B cell (primary cell): ENCODE data around the gene RBM20. TPM values are rescaled to one million over a fixed set of nuclear protein-coding genes. Genes with fewer than 3 reads are reported as not detected.
"Not testable (repeated sequence)": the region's sequence is repeated elsewhere in the genome, so short reads cannot be mapped to it uniquely, and the experiment has no call there.

Experiments used
- ATAC-seq: fragments of 200-7000 bp; cut with Tn5 transposase; one replicate; pipeline ENCODE4 v1.10.0; 2021; ENCODE audit warnings: low read depth, mild to moderate bottlenecking, moderate number of reproducible peaks, moderate library complexity
- CTCF ChIA-PET: fragments of 350-600 bp; sonication (Branson Sonifier 250); formaldehyde crosslinking; loops from one replicate; lab custom pipeline; 2021; ENCODE audit warnings: antibody characterized with exemption, inconsistent platforms; lab: Charles Lee
- POLR2A ChIA-PET: fragments of 350-600 bp; sonication (Branson Sonifier 250); formaldehyde crosslinking; loops from one replicate; lab custom pipeline; 2021; ENCODE audit warnings: antibody characterized with exemption; lab: Charles Lee
- DNase-seq: peaks from one replicate; pipeline ENCODE4 v3.0.0; 2013
- H2AFZ ChIP-seq: 2 replicates; pipeline ENCODE4 v1.6.1; 2012; ENCODE audit warnings: mild to moderate bottlenecking, low read depth, low read length; ENCODE audit not compliant: insufficient read depth, poor library complexity, severe bottlenecking
- H3K27ac ChIP-seq, 2 donors: 1 replicate in 1 of 2; 2 replicates in 1 of 2; pipeline ENCODE4 v1.5.1; 2012 to 2013; ENCODE audit warnings: low read length in 2 of 2, mild to moderate bottlenecking in 2 of 2, moderate library complexity in 1 of 2
- H3K27me3 ChIP-seq, 4 experiments: fragments of 200-600 bp in 1 of 4; sonication (generic) in 1 of 4; replicated peaks in 1 of 4; 1 replicate in 2 of 4; 2 replicates in 2 of 4; pipeline versions ENCODE4 v1.6.1 to v1.7.0; 2013 to 2016; ENCODE audit warnings: low read length in 3 of 4, mild to moderate bottlenecking in 2 of 4, mixed read lengths in 1 of 4, moderate library complexity in 1 of 4; ENCODE audit not compliant: insufficient read depth in 4 of 4, control insufficient read depth in 3 of 4; ENCODE audit errors: control extremely low read depth in 1 of 4
- H3K36me3 ChIP-seq, 2 experiments: replicated peaks in 1 of 2; 1 replicate in 1 of 2; 2 replicates in 1 of 2; pipeline versions ENCODE4 v1.6.1 to v1.7.1; 2013; ENCODE audit warnings: low read length in 1 of 2; ENCODE audit not compliant: insufficient read depth in 2 of 2, control insufficient read depth in 1 of 2; ENCODE audit errors: control extremely low read depth in 1 of 2, extremely low read depth in 1 of 2
- H3K4me1 ChIP-seq, 2 donors: fragments of 200-600 bp in 1 of 2; sonication (generic) in 1 of 2; 1 replicate in 1 of 2; 2 replicates in 1 of 2; pipeline versions ENCODE4 v1.5.1 to v1.6.1; 2013 to 2017; ENCODE audit warnings: low read length in 2 of 2; ENCODE audit not compliant: control insufficient read depth in 2 of 2, insufficient read depth in 2 of 2
- H3K4me2 ChIP-seq: replicated peaks from 2 replicates; pipeline ENCODE3; 2012; ENCODE audit warnings: mild to moderate bottlenecking, low read depth, low read length; ENCODE audit not compliant: poor library complexity, severe bottlenecking
- H3K4me3 ChIP-seq, 5 experiments: fragments of 200-600 bp in 1 of 5; sonication (generic) in 1 of 5; 1 replicate in 3 of 5; 2 replicates in 2 of 5; pipeline versions ENCODE4 v1.5.1 to v1.7.0; 2011 to 2016; ENCODE audit warnings: low read length in 4 of 5, mild to moderate bottlenecking in 4 of 5, low read depth in 2 of 5, control low read depth in 1 of 5, moderate library complexity in 1 of 5; ENCODE audit not compliant: insufficient read depth in 1 of 5; ENCODE audit errors: control extremely low read depth in 1 of 5, extremely low read depth in 1 of 5
- H3K79me2 ChIP-seq: fragments of 200-600 bp; sonication (generic); one replicate; pipeline ENCODE4 v1.6.0; 2016; ENCODE audit warnings: low read length; ENCODE audit not compliant: control insufficient read depth, insufficient read depth
- H3K9ac ChIP-seq: fragments of 200-600 bp; sonication (generic); 2 replicates; pipeline ENCODE4 v1.6.1; 2017; ENCODE audit warnings: mild to moderate bottlenecking, low read length, moderate library complexity
- H3K9me3 ChIP-seq, 3 donors: one replicate each; pipeline versions ENCODE4 v1.6.1 to v1.7.1; 2013; ENCODE audit warnings: low read length in 2 of 3; ENCODE audit not compliant: control insufficient read depth in 2 of 3, insufficient read depth in 1 of 3; ENCODE audit errors: control extremely low read depth in 1 of 3
- H4K20me1 ChIP-seq: 2 replicates; pipeline ENCODE4 v1.6.0; 2012; ENCODE audit warnings: mild to moderate bottlenecking, low read length; ENCODE audit not compliant: insufficient read depth, control insufficient read depth, poor library complexity, severe bottlenecking
- H3K27ac Mint-ChIP-seq: one replicate; pipeline ENCODE4 v1.8.0; 2021; ENCODE audit warnings: mixed read lengths
- H3K27me3 Mint-ChIP-seq: one replicate; pipeline ENCODE4 v1.8.0; 2021; ENCODE audit warnings: mixed read lengths
- H3K4me1 Mint-ChIP-seq: one replicate; pipeline ENCODE4 v1.8.0; 2021; ENCODE audit warnings: mixed read lengths
- H3K4me3 Mint-ChIP-seq: one replicate; pipeline ENCODE4 v1.8.0; 2021; ENCODE audit warnings: mixed read lengths
- H3K9me3 Mint-ChIP-seq: one replicate; pipeline ENCODE4 v1.8.0; 2022; ENCODE audit warnings: mixed read lengths; ENCODE audit not compliant: insufficient read depth
- EZH2 ChIP-seq: IDR thresholded peaks from 2 replicates; pipeline ENCODE4 v1.6.1; 2012; ENCODE audit warnings: borderline replicate concordance, low read depth, mild to moderate bottlenecking, moderate library complexity, low read length; ENCODE audit not compliant: insufficient read depth, poor library complexity, severe bottlenecking
- WGBS: methylation state at CpG from one replicate; pipeline ENCODE4 v1.1.5; 2013; ENCODE audit warnings: missing lambda C conversion rate; ENCODE audit not compliant: insufficient coverage; 5-methylcytosine and 5-hydroxymethylcytosine counted together
- intact Hi-C: fragments of 100-400 bp; cut with micrococcal nuclease; formaldehyde crosslinking; loops from one replicate; pipeline ENCODE4 v1.10.0; 2022
- polyA plus RNA-seq: library from polyadenylated mRNA; depleted of rRNA; stranded (reverse); fragments of >200 nt; gene quantifications from 2 replicates; pipeline ENCODE4 v1.2.3, GENCODE V29; 2012
- total RNA-seq, 2 donors: library from RNA; stranded (reverse); fragments of 120-200 nt in 1 of 2; gene quantifications; 1 replicate in 1 of 2; 2 replicates in 1 of 2; pipeline versions ENCODE4 v1.2.3 to v1.2.4, GENCODE V29; 2013 to 2022
- TF ChIP-seq, protein P1 (sequence below): fragments of 200-600 bp; IDR thresholded peaks from one replicate; pipeline ENCODE4 v1.8.0; 2022; ENCODE audit warnings: antibody characterized with exemption, mild to moderate bottlenecking

RBM20 gene
- total and polyA plus RNA-seq, 2 donors (not counting 1 experiment from before 2014, with no cell fraction given): not detected

DNA sequence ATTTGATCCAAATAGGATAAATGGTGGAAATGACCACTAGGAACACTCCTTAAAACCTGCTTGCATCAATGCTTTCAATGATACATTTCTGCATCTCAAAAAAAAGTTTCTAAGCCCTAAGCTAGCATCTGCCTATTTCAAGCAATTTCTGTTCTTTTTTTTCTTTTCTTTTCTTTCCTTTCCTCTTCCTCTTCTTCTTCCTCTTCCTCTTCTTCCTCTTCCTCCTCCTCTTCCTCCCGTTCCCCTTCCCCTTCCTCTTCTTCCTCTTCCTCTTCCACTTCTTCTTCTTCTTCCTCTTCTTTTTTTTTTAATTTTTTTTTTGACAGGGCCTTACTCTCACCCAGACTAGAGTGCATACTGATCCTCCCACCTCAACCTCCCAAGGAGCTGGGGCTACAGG lies 15.4 kb downstream of the RBM20 start:
- POLR2A ChIA-PET: no interaction called here
- intact Hi-C loops: no loop called here
- WGBS: 29% methylated on average over 1 of the region's 1 CpG
- ATAC-seq: no peak
- no peaks in the 10 kb centered on the region for H3K9me3 Mint-ChIP-seq
- no peak overlapping the region for H3K4me3 ChIP-seq
- no peak overlapping the region for H3K27ac ChIP-seq
- no peak overlapping the region for H3K9ac ChIP-seq
- H3K36me3 ChIP-seq: no peaks in the 10 kb centered on the region
- no peak overlapping the region for H3K27ac Mint-ChIP-seq
- H3K4me3 Mint-ChIP-seq: no peak overlapping the region
- no peaks in the 10 kb centered on the region for H3K9me3 ChIP-seq
- H2AFZ ChIP-seq: no peak overlapping the region
- no peaks in the 10 kb centered on the region for H4K20me1 ChIP-seq
- no peak for TF ChIP-seq EZH2
- TF ChIP-seq, protein P1, sequence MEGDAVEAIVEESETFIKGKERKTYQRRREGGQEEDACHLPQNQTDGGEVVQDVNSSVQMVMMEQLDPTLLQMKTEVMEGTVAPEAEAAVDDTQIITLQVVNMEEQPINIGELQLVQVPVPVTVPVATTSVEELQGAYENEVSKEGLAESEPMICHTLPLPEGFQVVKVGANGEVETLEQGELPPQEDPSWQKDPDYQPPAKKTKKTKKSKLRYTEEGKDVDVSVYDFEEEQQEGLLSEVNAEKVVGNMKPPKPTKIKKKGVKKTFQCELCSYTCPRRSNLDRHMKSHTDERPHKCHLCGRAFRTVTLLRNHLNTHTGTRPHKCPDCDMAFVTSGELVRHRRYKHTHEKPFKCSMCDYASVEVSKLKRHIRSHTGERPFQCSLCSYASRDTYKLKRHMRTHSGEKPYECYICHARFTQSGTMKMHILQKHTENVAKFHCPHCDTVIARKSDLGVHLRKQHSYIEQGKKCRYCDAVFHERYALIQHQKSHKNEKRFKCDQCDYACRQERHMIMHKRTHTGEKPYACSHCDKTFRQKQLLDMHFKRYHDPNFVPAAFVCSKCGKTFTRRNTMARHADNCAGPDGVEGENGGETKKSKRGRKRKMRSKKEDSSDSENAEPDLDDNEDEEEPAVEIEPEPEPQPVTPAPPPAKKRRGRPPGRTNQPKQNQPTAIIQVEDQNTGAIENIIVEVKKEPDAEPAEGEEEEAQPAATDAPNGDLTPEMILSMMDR: no peak
- CTCF ChIA-PET: interaction anchor here (1.1 kb wide), 1 partner anchor 24 kb away, joined by 3 read pairs; no protein-coding TSS in a partner anchor
- peaks cover 18% of the 10 kb centered on the region for H3K27me3 Mint-ChIP-seq
- H3K79me2 ChIP-seq: no peaks in the 10 kb centered on the region
- peaks cover 0 to 3% (median 1%) of the 10 kb centered on the region in 4 experiments for H3K27me3 ChIP-seq
- no peak for DNase-seq
- H3K4me1 ChIP-seq: no peaks in the 10 kb centered on the region
- no peak overlapping the region for H3K4me2 ChIP-seq
- peaks cover 3% of the 10 kb centered on the region for H3K4me1 Mint-ChIP-seq

DNA sequence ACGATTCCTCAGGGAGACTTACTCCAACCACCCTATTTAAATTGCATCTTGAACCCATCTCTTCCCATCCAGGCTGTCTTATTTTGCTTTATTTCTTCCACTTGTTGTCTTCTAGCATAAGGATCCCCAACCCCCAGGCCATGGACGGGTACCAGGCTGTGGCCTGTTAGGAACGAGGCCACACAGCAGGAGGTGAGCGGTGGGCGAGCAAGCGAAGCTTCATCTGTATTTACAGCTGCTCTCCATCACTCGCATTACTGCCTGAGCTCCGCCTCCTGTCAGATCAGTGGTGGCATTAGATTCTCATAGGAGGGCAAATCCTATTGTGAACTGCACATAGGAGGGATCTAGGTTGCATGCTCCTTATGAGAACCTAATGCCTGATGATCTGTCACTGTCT lies 16.2 kb downstream of the RBM20 start:
- POLR2A ChIA-PET, H3K27ac Mint-ChIP-seq, ATAC-seq, H3K27me3 ChIP-seq, H4K20me1 ChIP-seq, intact Hi-C loops, DNase-seq, H3K36me3 ChIP-seq, H3K4me3 ChIP-seq, H3K4me1 Mint-ChIP-seq, H2AFZ ChIP-seq, H3K4me2 ChIP-seq, H3K27ac ChIP-seq, H3K79me2 ChIP-seq, H3K4me3 Mint-ChIP-seq, H3K9ac ChIP-seq, H3K9me3 ChIP-seq, H3K9me3 Mint-ChIP-seq, H3K4me1 ChIP-seq: not testable (repeated sequence)
- 100% methylated on average over 2 of the region's 8 CpGs for WGBS
- H3K27me3 Mint-ChIP-seq: peaks cover 19% of the 10 kb centered on the region
- CTCF ChIA-PET: interaction anchor here (1.1 kb wide), 1 partner anchor 23 kb away, joined by 3 read pairs; no protein-coding TSS in a partner anchor
